PC-3 (cell line): ENCODE results near the gene CHST11.

Experiments
- CTCF ChIP-seq: fragments of 300-600 bp; sonication (generic); conservative IDR thresholded peaks from 2 replicates; pipeline ENCODE4 v1.5.1; 2017; ENCODE audit warnings: antibody characterized with exemption, low read depth, mild to moderate bottlenecking, low read length
- EZH2 ChIP-seq: fragments of 300-600 bp; sonication (generic); IDR thresholded peaks from one replicate; pipeline ENCODE4 v1.6.1; 2017; ENCODE audit warnings: antibody characterized with exemption, mild to moderate bottlenecking, low read length; ENCODE audit not compliant: unreplicated experiment

- TF ChIP-seq EZH2 (no peak), CTCF (no peak)
Observed at GRCh38 chr12:104439137-104439536, 17.6 kb upstream of the CHST11 start.
